Measurements from ENCODE around the gene TTYH3. TPM values are rescaled to one million over a fixed set of nuclear protein-coding genes. Genes with fewer than 3 reads are reported as not detected.
A peak's percentile ranks its signal among the peaks of the same experiment; 100 is the strongest.
"Not testable (repeated sequence)": the region's sequence is repeated elsewhere in the genome, so short reads cannot be mapped to it uniquely, and the experiment has no call there.

Gene TTYH3
- total RNA-seq, 1 donor: 22.4 TPM

GRCh38 chr7:2608921-2609411 is 22.8 kb upstream of the TTYH3 start:
- Histone ChIP-seq H3K4me3 (ENCODE audit: low read length) (peak overlapping the region; percentile 22), H3K4me1 (ENCODE audit: insufficient read depth, low read length) (peaks cover 43% of the 10 kb centered on the region), H3K27me3 (ENCODE audit: insufficient read depth, low read length) (no peaks in the 10 kb centered on the region), H3K9me3 (ENCODE audit: low read depth, low read length) (no peaks in the 10 kb centered on the region)

GRCh38 chr7:2609646-2610045 is 22.1 kb upstream of the TTYH3 start:
- not testable (repeated sequence) for H3K27me3 ChIP-seq (ENCODE audit: insufficient read depth, low read length); H3K4me3 ChIP-seq (ENCODE audit: low read length); H3K9me3 ChIP-seq (ENCODE audit: low read depth, low read length)
- peaks cover 50% of the 10 kb centered on the region for H3K4me1 ChIP-seq (ENCODE audit: insufficient read depth, low read length)

- H3K27me3 ChIP-seq (ENCODE audit: insufficient read depth, low read length): no peaks in the 10 kb centered on the region
- peaks cover 51% of the 10 kb centered on the region for H3K4me1 ChIP-seq (ENCODE audit: insufficient read depth, low read length)
- no peaks in the 10 kb centered on the region for H3K9me3 ChIP-seq (ENCODE audit: low read depth, low read length)
- no peak overlapping the region for H3K4me3 ChIP-seq (ENCODE audit: low read length)
Observed at GRCh38 chr7:2610466-2610865, 21.3 kb upstream of the TTYH3 start.

- H3K9me3 ChIP-seq (ENCODE audit: low read depth, low read length): no peaks in the 10 kb centered on the region
- no peaks in the 10 kb centered on the region for H3K27me3 ChIP-seq (ENCODE audit: insufficient read depth, low read length)
- H3K4me1 ChIP-seq (ENCODE audit: insufficient read depth, low read length): peaks cover 51% of the 10 kb centered on the region
- H3K4me3 ChIP-seq (ENCODE audit: low read length): no peak overlapping the region
Observed at GRCh38 chr7:2610898-2611297, 20.9 kb upstream of the TTYH3 start.

GRCh38 chr7:2611401-2611800 is 20.4 kb upstream of the TTYH3 start:
- H3K4me1 ChIP-seq (ENCODE audit: insufficient read depth, low read length): peaks cover 51% of the 10 kb centered on the region
- H3K9me3 ChIP-seq (ENCODE audit: low read depth, low read length): no peaks in the 10 kb centered on the region
- no peaks in the 10 kb centered on the region for H3K27me3 ChIP-seq (ENCODE audit: insufficient read depth, low read length)
- no peak overlapping the region for H3K4me3 ChIP-seq (ENCODE audit: low read length)

- Histone ChIP-seq H3K9me3 (ENCODE audit: low read depth, low read length) (no peaks in the 10 kb centered on the region), H3K4me3 (ENCODE audit: low read length) (no peak overlapping the region), H3K27me3 (ENCODE audit: insufficient read depth, low read length) (no peaks in the 10 kb centered on the region), H3K4me1 (ENCODE audit: insufficient read depth, low read length) (peaks cover 47% of the 10 kb centered on the region)
Observed at GRCh38 chr7:2611922-2612321, 19.9 kb upstream of the TTYH3 start.

GRCh38 chr7:2612445-2613097 is 19.2 kb upstream of the TTYH3 start:
- Histone ChIP-seq H3K27me3 (ENCODE audit: insufficient read depth, low read length) (no peaks in the 10 kb centered on the region), H3K9me3 (ENCODE audit: low read depth, low read length) (no peaks in the 10 kb centered on the region), H3K4me1 (ENCODE audit: insufficient read depth, low read length) (peaks cover 41% of the 10 kb centered on the region), H3K4me3 (ENCODE audit: low read length) (no peak overlapping the region)

- no peak overlapping the region for H3K4me3 ChIP-seq (ENCODE audit: low read length)
- H3K9me3 ChIP-seq (ENCODE audit: low read depth, low read length): no peaks in the 10 kb centered on the region
- H3K4me1 ChIP-seq (ENCODE audit: insufficient read depth, low read length): peaks cover 33% of the 10 kb centered on the region
- H3K27me3 ChIP-seq (ENCODE audit: insufficient read depth, low read length): no peaks in the 10 kb centered on the region
Observed at GRCh38 chr7:2613098-2613930, 18.5 kb upstream of the TTYH3 start.

- peaks cover 26% of the 10 kb centered on the region for H3K4me1 ChIP-seq (ENCODE audit: insufficient read depth, low read length)
- H3K4me3 ChIP-seq (ENCODE audit: low read length): no peak overlapping the region
- H3K9me3 ChIP-seq (ENCODE audit: low read depth, low read length): no peaks in the 10 kb centered on the region
- no peaks in the 10 kb centered on the region for H3K27me3 ChIP-seq (ENCODE audit: insufficient read depth, low read length)
Observed at GRCh38 chr7:2613931-2614600, 17.7 kb upstream of the TTYH3 start.

GRCh38 chr7:2614631-2615330 is 17.0 kb upstream of the TTYH3 start:
- no peak overlapping the region for H3K4me3 ChIP-seq (ENCODE audit: low read length)
- H3K27me3 ChIP-seq (ENCODE audit: insufficient read depth, low read length): no peaks in the 10 kb centered on the region
- H3K4me1 ChIP-seq (ENCODE audit: insufficient read depth, low read length): peaks cover 19% of the 10 kb centered on the region
- H3K9me3 ChIP-seq (ENCODE audit: low read depth, low read length): no peaks in the 10 kb centered on the region

- no peaks in the 10 kb centered on the region for H3K9me3 ChIP-seq (ENCODE audit: low read depth, low read length)
- H3K4me1 ChIP-seq (ENCODE audit: insufficient read depth, low read length): peaks cover 14% of the 10 kb centered on the region
- no peak overlapping the region for H3K4me3 ChIP-seq (ENCODE audit: low read length)
- no peaks in the 10 kb centered on the region for H3K27me3 ChIP-seq (ENCODE audit: insufficient read depth, low read length)
Observed at GRCh38 chr7:2616387-2617324, 15.1 kb upstream of the TTYH3 start.

GRCh38 chr7:2617325-2617905 is 14.4 kb upstream of the TTYH3 start:
- peaks cover 14% of the 10 kb centered on the region for H3K4me1 ChIP-seq (ENCODE audit: insufficient read depth, low read length)
- H3K4me3 ChIP-seq (ENCODE audit: low read length): no peak overlapping the region
- no peaks in the 10 kb centered on the region for H3K9me3 ChIP-seq (ENCODE audit: low read depth, low read length)
- no peaks in the 10 kb centered on the region for H3K27me3 ChIP-seq (ENCODE audit: insufficient read depth, low read length)

- Histone ChIP-seq H3K27me3 (ENCODE audit: insufficient read depth, low read length) (no peaks in the 10 kb centered on the region), H3K9me3 (ENCODE audit: low read depth, low read length) (no peaks in the 10 kb centered on the region), H3K4me3 (ENCODE audit: low read length) (no peak overlapping the region), H3K4me1 (ENCODE audit: insufficient read depth, low read length) (peaks cover 21% of the 10 kb centered on the region)
Observed at GRCh38 chr7:2619116-2619515, 12.7 kb upstream of the TTYH3 start.

All from mononuclear cell (primary cell).